Activated T-cell treated with anti-CD3 and anti-CD28 coated beads for 4 hours (primary cell): Measurements from ENCODE around the gene SERINC5.
"Not testable (repeated sequence)": the region's sequence is repeated elsewhere in the genome, so short reads cannot be mapped to it uniquely, and the experiment has no call there.

Experiments used
- DNase-seq: peaks from one replicate; pipeline ENCODE4 v3.0.0-alpha.2; 2020

SERINC5 gene

DNA sequence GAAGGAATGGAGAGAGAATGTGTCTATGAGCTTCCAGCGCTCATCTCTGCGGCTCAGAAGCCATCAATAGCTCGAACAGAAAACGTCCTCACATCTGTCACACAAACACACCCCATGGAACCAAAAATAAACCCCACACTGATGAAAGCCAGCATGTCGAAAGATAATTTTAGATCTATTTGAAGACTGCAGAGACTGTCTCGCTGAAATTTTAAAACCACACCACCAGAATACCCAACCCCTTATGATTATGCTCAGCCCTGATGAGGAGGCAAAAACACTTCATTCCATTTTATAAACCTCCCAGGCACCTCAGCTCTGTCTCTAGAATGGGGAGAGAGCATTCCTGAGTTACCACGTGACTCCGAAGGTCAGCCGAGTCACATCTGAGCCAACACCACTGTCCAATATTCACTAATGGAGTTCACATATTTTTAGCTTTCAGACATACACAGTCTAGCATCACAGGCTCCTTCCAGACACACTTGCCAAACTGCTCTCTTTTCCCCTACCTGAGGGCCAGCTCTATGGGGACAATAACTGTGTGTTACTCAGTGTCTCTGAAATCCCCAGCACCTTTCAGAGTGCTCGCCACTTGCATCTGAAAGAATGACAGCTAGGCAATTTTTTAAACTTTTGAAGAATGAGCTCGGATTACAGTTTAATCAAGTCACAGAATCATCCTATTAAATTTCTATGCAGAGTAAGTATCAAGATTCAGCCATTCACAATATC is 63.2 kb downstream of the SERINC5 start:
- DNase-seq: no peak

DNA sequence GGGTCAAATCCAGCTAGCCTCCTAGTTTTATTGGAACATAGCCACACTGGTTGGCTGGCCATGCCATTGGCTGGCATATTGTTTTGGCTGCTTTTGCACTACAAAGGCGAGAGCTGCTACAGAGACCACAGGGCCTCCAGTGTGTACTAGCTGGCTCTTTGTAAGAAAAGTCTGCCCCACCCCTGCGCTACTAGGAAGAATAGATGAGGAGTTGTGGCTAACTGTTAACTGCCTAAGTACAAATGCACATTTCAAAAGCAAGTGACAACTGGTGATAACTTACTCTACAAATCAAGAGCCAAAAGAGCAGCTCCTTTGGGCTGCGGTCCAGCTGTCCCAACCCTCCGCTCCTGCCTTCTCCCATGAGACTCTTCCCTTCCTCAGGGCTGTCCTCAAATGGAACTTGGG is 63.9 kb downstream of the SERINC5 start:
- DNase-seq: no peak

DNA sequence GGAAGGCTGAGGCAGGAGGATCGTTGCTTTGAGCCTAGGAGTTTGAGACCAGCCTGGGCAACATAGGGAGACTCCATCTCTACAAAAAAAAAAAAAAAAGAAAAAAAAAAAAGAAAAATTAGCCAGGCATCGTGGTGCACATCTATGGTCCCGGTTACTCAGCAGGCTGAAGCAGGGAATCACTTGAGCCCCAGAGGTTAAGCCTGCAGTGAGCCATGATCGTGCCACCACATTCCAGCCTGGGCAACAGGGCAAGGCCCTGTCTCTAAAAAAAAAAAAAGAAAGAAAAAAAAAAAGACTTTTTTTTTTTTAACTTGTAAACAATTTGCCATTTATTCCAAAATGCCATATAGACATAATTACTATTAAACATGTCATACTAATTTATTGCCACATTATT is 64.5 kb downstream of the SERINC5 start:
- DNase-seq: no peak

DNA sequence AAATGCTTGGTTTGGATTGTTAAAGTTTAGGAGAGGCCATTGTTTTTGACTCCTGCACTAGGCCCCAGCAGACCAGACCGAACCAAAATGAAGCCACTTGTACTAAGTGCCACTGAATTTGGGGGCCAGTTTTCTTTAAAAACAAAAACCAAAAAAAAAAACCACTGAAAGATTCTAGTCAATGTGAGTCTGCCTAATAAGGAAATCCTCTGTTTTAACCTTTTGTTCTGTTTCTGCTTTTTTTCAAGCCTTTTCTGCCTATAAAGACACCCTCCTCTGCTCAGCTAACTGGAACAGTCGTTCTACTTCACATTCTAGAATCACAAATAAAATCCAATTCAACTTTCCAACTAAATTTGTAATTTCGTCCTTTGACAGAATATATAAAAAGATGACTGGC is 64.9 kb downstream of the SERINC5 start:
- no peak for DNase-seq

DNA sequence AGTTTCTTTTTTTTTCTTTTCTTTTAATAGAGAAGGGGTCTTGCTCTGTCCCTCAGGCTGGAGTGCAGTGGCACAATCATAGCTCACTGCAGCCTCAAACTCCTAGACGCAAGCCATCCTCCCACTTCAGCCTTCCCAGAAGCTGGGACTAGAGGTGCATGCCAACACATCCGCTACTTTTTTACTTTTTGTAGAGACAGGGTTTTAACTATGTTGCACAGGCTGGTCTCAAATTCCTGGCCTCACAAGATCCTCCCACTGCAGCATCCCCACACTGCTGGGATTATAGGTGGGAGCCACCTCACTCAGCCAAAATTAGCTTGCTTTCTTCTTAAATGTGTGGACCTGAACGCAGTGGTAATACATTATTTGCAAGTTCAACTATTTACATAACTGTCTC is 66.1 kb downstream of the SERINC5 start:
- DNase-seq: no peak

DNA sequence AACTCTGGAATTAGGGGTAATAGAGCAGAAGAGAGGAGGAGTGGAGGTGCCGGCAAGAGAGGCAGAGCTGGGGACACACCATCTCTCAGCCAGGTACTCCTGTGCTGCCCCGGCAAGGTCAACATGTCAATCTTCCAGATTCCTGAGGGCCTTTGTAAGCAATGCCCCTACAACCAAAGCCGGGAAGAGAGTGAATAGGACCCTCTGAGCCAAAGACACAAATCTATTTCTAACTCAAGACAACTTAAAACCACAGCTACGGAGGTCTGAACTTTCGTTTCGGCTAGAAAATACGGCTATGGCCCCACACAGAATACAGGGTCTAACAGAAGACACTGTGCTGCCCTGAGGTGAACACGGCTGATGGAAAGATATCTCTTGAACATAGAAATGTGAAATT is 66.6 kb downstream of the SERINC5 start:
- DNase-seq: no peak

DNA sequence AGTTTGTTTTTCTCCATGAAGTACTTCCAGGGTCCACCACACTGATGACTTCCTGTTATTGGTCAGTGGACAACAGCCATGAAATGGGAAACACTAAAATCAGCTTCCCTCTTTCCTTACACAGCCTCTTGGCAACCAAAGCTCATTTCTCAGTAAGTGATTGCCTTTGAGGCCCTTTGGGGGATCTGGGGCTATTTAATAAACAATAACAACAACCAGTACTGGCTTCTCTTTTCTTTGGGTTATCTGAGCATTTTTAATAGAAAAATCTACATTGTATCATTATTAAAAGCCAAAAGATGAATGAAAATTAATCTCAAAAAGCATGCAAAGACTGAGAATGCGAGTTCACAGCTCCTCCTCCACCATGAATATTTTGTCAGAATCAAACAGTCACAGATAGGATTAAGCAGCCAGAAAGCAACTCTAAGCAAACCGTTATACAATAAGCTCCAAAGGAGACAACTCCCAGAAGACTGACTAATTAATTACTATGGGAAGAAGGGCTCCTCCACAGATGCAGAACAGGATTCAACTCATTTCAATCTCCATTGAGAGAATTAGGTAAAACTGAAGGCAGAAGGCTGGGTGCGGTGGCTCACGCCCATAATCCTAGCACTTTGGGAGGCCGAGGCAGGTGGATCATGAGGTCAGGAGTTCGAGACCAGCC is 68.3 kb downstream of the SERINC5 start:
- no peak for DNase-seq

DNA sequence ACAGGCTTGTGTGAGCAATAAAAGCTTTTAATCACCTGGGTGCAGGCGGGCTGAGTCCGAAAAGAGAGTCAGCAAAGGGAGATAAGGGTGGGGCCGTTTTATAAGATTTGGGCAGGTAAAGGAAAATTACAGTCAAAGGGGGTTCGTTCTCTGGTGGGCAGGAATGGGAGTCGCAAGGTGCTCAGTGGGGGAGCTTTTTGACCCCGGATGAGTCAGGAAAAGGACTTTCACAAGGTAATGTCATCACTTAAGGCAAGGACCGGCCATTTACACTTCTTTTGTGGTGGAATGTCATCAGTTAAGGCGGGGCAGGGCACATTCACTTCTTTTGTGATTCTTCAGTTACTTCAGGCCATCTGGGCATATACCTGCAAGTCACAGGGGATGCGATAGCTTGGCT is 70.3 kb downstream of the SERINC5 start:
- not testable (repeated sequence) for DNase-seq

DNA sequence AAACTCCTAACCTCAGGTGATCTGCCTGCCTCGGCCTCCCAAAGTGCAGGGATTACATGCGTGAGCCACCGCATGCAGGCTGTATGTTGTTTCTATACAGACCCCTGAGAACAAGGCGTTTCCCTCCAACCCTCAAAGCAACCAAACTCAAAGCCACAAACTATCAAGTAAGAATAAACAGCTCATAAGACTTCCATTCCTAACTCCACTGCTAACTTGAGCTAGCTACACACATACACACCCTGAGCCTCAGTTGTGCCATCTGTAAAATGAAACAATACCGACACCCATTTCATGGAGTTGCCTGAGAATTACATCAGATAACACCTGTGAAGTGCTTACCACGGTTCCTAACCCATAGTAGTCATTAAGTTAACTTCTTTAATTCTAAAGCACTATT is 70.8 kb downstream of the SERINC5 start:
- no peak for DNase-seq

DNA sequence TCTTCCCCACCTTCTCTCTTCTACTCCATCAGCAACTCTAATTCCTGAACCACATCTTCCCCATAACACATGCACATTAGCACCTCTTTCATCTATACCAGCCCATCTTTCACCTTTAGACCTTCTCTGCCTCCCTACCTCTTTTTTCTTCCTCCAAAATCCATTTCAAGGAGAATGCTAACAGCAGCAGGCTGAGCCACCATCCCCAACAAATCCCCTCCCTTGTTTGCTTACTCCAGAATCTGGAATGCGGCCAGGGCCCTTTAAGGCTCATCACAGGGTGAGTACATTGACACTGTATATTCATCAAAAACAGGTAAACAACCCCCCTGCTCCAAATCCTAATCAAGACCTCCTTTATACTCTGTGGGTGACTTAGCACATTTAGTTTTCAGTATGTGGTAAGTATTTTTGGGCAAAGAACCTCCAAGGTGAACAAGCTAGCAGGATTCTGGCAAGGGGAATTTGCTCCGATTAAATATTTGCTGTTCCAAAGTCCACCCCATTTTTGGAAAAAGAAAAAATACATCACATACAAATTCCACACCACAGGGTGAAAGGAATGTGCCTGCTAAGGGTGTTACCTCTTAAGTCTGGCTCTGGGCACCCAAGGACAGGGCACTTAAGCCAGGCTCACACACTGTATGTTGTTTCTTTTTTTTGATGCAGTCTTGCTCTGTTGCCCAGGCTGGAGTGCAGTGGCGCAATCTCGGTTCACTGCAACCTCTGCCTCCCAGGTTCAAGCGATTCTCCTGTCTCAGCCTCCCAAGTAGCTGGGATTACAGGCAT is 71.4 kb downstream of the SERINC5 start:
- DNase-seq: no peak

DNA sequence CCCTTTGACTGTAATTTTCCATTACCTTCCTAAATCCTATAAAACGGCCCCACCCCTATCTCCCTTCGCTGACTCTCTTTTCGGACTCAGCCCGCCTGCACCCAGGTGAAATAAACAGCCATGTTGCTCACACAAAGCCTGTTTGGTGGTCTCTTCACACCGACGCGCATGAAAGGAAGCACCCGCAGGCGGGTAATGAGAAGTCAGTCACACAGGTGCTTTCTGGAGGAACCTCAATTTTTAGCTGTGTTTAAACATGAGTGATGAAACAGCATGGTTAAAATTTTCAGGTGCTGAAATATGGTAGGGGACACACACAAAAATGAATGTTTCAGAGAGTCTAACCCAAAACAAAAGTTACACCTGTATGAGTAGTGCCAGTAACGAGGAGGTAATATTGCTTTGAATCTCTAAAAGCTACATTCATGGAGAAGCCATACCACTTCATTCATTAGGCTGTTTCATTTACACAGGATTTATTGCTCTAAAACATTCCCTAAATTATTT is 72.1 kb downstream of the SERINC5 start:
- DNase-seq: not testable (repeated sequence)

DNA sequence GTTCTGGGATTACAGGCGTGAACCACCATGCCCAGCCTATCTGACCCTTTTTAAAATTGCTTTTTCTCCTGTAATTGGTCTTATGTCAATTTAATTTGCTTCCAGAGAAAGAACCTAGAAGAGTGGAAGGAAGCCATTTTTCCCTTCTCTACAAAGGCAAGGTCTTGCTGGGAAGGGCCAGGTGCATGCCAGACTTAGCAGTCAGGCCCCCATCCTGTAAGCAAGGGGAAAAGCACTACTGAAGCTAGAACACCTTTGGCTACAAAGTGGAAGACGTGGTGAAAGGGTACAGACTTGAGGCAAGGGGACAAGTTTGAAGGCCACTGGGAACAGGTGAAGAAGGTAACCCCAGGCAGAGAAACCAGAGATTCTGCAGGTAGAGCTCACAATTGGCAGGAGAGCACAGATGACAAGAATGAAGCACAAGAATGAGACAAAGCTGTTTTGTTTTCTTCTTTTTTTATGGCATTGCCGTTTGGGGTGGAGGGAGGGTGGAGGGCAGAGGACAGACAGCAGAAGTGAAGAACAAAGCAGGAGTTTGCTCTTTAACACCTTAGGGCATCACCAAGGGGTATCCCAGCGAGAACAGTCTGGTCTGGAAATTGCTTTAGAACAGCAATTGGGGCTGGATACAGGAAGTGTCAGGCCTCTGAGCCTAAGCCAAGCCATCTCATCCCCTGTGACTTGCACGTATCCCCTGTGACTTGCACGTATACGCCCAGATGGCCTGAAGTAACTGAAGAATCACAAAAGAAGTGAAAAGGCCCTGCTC is 72.9 kb downstream of the SERINC5 start:
- no peak for DNase-seq

DNA sequence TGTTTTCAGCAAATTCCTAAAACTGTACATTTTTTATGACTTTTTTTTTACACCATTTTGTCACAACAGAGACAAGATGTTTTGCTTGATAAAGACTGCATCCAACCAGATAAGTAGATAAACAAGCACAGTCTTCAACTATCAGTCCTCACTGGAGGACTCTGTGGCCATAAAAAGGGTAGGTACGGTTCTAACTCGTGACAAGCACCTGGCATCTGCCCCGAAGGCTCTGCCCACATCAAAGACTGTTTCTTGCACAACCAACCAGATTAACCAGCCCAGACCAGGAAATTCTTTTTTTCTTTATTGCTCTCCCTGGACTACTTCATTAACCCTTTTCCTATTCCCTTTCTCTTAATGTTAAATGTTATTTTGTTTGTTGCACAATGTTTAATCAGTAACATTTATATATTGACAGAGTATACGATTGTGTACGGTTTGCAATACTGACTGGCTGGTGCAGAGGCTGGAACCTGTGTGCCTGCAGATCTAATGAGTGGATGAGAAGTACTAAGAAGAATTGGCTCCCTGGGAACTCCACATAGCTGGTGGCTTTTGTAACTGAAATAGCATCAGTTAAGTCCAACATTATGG is 74.1 kb downstream of the SERINC5 start:
- no peak for DNase-seq

DNA sequence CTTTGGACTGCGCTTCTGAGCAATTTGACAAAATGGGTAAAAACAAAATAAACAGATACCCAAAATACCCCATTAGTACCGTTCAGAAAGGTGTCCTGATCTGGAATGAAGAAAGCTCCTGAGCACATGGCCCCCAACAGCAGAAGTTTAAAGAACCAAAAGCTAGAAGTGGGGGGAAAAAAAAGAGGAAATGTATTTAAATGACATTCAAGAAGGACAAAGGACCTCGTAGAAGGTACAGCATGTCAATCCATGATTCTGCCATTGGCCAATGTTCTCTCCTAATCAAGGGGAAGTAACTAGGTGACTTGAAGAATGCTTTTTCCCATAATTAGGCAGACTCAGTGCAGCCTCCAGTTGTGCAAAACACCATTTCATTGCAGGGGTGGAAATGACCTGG is 78.6 kb downstream of the SERINC5 start:
- DNase-seq: no peak

DNA sequence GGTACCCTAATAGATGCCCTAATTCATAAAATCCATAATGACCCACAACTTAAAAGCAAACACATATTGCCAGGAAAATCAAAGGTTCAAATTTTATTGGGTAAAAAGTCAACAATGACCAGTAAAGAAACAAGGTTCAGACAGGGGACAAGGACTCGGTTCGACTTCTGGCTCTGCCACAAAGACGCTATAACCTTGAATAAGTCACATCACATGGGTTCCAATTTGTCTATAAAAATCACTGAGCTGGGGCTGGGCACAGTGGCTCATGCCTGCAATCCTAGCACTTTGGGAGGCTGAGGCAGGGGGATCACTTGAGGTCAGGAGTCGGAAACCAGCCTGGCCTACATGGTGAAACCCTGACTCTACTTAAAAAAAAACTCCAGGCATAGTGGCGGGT is 80.5 kb downstream of the SERINC5 start:
- no peak for DNase-seq

DNA sequence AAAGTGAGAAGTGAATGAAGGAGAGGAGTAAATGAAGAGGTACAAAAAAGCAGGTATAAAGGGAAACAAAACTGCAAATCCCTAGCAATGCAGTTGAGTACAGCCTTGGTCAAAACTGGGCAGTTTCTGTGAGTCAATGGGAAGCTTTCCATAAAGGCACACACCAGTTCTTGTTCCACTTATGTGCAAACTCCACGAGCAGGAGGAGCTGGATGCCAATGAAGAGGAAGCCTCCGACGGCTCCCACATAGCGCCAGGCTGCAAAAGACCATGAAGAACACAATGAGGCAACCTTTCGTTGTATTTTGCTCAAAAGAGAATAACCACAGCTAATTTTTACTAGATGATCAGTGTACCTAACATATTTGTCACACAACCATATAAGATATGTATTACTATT is 81.1 kb downstream of the SERINC5 start:
- DNase-seq: no peak

DNA sequence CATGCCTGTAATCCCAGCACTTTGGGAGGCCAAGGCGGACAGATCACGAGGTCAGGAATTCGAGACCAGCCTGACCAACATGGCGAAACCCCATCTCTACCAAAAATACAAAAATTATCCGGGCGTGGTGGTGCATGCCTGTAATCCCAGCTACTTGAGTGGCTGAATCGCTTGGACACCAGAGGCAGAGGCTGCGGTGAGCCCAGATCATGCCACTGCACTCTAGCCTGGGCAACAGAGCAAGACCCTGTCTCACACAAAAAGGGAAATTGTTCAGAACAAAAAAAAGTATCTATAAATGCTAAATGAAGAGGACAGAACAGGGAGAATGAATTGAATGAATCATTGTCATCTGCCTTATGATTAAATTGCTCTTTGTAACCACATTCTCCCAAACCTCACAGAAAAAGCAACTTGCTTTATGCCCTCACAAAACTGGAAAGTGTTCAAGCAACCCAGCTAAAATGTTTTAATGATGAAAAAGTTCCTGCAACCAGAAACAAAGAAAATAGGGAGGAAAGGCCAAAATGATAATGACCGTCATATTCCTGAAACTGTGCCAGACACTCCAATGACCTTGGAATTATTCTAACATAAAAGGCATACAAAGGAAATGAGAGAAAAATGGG is 83.7 kb downstream of the SERINC5 start:
- no peak for DNase-seq

DNA sequence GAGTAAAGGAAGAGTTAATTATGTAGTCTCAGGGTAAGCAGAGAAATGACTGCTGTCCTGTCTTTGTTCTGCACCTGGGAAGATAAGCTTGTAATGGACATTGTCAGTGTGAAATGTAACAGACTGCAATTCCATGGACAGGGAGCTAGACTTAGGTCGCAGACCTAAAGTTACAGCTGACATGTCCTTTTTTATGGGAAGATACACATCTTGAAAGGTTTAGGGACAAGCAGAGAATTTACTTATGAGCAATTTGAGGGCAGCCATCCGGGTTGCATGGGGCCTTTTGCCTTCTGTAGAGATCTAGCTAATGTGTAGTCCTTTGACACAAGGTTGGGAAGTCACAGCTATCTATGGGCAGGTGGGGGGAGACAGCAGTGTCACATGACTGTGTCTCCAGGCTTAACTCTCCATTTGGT is 85.7 kb downstream of the SERINC5 start:
- no peak for DNase-seq

DNA sequence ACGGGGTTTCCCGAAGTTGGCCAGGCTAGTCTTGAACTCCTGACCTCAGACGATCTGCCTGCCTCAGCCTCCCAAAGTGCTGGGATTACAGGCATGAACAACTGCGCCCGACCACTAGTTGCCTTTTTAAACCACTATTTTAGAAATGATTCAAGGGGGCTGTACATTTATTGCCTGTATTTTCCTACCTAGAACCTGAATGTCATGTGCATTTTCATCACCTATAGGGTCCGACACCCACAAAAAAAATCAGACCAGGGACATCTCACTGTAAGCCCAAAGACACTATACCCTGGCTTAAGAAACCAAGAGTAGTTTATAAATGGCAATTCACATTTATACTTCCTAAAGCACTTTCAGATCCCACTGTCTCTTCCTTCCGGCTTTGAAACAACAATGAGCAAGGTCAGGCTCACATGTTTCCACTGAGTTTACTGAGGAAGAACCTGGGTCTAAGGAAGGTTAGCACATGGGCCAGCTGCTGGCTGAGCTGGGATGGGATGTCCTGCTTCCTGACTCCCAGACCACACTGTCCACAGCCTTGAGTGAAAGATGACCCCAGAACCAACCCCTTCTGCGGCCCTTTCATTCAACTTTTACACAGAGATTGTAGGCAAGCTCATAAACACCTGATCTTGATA is 87.3 kb downstream of the SERINC5 start:
- DNase-seq: no peak

DNA sequence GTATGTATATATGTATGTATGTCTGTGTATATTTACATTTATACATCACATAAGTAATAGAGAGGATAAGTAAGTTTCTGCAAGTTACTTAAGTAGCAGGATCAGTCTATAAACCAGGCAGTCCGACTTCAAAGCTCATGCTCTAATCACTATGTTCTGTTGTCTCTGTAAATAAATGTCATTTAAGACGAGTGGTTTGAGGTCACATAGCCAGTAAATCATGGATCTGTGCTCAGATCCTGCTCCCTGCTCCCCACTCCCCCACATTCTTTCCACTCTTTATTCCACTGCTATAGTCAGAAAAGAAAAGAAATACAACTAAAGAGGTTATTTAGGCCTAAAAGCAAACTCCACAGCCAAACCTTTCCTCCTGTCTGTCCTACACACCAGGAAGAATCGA is 90.4 kb downstream of the SERINC5 start:
- DNase-seq: no peak

DNA sequence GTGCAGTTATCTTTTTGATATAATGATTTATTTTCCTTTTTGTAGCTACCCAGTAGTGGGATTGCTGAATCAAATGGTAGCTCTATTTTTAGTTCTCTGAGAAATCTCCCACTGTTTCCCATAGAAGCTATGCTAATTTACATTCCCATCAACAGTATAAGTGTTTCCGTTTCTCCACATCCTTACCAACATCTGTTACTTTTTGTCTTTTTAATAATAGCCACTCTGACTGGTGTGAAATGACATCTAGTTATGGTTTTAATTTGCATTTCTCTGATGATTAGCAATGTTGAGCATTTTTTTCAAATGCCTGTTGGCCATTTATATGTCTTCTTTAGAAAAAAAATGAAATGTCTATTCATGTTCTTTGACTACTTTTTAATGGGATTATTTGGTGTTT is 94.7 kb downstream of the SERINC5 start:
- DNase-seq: no peak

DNA sequence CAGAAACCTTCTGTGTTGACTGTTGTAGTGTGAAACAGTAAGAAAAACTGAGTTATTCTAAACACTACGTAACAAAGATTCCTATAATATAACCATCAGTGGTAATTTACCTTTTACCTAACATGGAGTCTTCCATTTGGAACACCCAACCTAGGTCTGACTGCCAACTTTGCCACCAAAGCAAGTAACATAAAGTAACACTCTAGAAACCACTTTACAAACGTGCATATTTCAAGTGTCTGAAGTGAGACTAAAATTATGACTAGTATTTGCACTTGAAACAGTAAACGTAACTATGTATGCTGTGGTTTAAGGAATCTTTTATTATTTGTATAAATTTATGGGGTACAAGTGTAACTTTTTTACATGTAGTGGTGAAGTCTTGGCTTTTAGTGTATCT is 95.6 kb downstream of the SERINC5 start:
- DNase-seq: no peak
